ENCODE data around the gene CADM1. TPM values are rescaled to one million over a fixed set of nuclear protein-coding genes. Genes with fewer than 3 reads are reported as not detected.
"Not testable (repeated sequence)": the region's sequence is repeated elsewhere in the genome, so short reads cannot be mapped to it uniquely, and the experiment has no call there.

Gene CADM1
- total RNA-seq, 1 donor from 2014 or later = 32.0 TPM

DNA sequence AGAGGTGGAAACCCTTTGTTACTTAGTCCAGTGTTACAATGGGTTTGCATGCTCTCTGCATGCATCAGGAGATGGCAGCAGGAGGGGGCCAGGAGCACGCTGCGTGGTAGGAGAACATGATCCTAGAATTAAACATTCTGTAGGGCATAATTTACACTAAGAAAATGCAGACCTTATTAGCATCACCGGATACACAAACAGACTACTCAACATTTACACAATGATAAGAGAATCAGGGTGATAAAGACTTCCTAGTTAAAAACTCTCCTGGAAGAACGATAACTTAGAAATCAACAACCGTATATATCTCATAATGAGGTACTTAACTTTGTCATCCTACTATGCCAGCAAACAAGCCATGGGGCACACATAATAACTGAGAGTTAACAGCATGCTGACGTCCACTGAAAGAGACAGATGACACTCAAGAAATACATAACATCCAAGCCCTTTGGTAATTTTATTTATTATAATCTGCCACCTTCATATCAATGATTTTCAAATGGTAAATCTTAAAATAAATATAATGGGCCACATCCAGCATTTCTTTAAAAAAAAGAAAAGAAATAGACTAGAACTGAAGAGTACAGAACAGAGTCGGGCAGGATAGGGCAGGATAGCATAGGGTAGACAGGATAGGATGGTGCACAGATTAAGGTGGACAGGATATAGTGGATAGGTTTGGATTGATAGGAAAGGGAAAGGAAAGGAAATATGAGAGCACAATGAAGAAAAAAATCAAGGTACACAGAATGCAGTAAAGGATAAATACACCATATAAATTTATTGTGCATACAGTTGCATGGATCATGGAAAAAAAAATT is 27.5 kb downstream of the CADM1 start:
- DNase-seq = no peak

- no peak for DNase-seq
These were observed 28.7 kb downstream of the CADM1 start for GRCh38 chr11:115475564-115475963.

DNA sequence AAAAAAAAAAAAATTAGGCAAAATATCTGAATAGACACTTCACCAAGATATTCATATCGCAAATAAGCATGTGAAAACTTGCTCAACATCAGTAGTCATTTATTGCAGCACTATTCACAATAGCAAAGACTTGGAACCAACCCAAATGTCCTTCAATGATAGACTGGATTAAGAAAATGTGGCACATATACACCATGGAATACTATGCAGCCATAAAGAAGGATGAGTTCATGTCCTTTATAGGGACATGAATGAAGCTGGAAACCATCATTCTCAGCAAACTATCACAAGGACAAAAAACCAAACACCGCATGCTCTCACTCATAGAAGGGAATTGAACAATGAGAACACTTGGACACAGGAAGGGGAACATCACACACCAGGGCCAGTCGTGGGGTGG is 29.9 kb downstream of the CADM1 start:
- DNase-seq = not testable (repeated sequence)

GRCh38 chr11:115473167-115473566 is 31.0 kb downstream of the CADM1 start:
- DNase-seq = no peak

GRCh38 chr11:115471367-115471766 is 32.8 kb downstream of the CADM1 start:
- DNase-seq = no peak

DNA sequence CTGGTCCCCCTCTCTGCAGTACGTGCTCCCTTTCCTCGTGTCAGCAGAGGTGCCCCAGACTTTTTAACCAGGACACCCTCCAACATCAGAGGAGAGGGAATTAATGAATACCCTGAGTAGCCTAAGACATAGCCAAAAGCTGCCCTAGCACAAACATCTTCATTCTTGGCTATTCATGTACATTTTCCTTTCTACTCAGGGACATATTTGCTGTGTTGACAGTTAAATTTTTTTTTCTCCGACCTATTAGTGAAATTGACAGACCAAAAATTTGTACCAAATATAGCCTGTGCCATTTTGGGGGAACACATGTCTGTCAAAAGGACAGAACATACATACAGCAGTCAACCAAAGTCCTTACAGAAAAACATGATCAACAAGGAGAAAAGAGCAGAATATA is 33.3 kb downstream of the CADM1 start:
- DNase-seq = no peak

- DNase-seq = no peak
These were observed 34.9 kb downstream of the CADM1 start for GRCh38 chr11:115469361-115469760.

DNA sequence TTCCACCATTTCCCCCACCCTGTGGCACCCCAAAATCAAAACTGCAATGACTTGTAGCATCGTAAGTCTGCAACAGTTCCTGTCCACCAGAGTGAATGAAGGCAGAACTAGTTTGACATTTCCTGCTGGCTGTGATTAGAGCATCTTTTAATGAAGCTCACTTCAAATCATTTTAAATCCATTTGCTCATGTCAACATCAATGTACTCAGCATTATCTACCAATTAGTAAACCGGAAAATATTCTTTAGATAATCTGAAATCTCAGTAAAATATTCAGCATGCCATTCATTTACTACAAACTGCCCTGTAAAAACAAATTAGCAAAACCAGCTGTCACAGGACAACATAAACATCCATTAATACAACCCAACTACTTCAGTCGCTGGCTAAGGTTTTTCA is 38.1 kb downstream of the CADM1 start:
- DNase-seq = no peak

DNA sequence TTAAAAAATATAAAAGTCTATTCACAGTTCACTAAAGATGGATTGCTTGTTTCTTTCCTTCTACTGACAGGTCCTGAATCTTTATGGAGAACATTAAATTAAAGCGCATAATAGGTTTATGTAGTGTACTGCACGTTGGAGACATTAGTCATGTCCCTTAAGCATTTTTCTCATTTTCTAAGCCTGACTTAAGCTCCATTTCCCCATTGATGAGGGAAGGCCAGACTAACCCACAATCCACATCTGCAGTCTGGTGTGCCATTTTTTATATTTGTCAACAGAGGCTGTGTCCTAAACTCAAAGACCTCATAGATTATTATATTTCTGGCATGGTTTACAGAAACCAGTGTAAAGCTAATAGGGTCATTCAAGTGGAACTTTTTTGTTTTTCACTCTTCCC is 39.9 kb downstream of the CADM1 start:
- no peak for DNase-seq

DNA sequence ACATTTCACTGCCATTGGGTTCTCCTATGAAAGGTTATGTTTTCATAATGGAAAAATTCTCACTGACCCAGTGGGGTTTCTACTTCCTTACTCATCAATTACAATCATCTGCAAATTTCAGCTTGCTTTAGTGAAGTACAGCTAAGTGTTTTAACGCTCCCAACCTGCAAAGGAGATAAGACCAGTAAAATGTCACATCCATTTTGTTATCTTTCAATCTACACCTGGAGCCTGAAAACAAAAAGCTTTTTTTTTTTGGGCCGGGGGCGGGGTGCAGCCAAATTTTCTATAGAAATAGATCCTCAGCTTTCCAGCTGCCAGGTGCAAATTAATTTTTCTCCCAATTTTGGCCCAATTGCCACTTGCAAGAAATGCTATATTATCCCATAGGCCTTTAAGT is 40.6 kb downstream of the CADM1 start:
- no peak for DNase-seq

- no peak for DNase-seq
These were observed 41.5 kb downstream of the CADM1 start for GRCh38 chr11:115462757-115463156.

DNA sequence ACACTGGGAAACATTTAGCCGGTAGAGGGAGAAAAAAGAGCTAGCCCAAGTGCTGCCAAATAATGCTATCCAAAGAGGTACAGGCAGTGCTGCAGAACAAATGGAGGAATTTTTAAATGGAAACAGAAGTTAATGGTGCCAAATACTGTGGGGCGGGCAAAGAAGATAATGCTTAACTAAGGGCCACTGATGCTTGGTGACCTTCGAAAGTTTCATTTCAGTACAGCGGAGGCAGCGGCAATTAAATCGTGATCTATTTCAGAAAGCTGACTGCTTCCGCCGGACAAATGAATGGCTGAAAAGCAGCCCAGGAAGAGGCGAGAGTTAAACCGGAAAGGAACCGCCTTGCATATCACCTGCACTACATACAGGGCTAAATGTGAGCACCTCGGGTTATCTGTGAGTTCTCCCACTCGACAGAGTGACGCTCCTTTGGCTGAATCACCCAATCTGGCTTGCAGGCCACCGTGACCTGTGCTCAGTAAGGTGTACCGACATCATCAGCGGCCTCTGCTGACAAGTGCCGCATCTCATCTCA is 42.1 kb downstream of the CADM1 start:
- DNase-seq = no peak

- no peak for DNase-seq
These were observed 43.7 kb downstream of the CADM1 start for GRCh38 chr11:115460512-115460911.

- DNase-seq = no peak
These were observed 44.7 kb downstream of the CADM1 start for GRCh38 chr11:115459563-115459962.

GRCh38 chr11:115458877-115459276 is 45.3 kb downstream of the CADM1 start:
- DNase-seq = no peak

DNA sequence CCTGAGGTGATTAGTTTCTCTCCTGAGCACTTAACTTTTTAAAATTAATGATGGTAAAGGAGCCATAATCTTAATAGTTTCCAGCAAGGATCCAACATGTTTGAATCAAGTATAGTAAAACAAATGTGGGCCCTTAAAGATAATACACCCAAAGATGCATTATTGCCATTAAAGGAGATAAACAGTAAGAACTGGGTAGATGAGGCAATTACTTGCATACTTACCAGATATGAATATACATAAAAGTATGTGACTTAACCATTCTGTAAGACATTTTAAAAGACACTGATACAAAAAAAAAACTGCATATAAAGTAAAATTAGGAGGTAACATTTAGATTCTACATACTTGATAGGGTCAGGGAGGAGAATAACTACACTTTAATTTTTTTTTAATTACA is 48.2 kb downstream of the CADM1 start:
- DNase-seq = no peak

DNA sequence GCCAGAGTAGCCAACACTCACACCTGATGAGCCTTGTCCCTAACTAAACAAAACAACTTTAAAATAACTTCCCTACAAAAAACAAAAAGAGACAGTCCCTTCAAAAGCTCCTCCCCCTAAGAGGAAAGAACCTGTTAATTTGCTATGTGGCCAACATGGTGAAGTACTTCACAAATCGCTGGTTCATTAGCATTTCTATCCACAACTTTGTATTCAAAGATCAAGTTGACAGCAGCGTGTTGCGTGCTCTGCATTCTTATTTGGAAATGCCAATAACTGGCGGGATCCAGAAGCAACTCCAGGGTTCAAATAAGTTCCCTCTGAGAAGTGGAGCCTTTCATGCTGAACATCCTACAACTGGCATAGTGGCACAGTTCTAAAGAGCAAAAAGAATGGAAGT is 48.6 kb downstream of the CADM1 start:
- DNase-seq = no peak

GRCh38 chr11:115454525-115454924 is 49.7 kb downstream of the CADM1 start:
- DNase-seq = no peak

DNA sequence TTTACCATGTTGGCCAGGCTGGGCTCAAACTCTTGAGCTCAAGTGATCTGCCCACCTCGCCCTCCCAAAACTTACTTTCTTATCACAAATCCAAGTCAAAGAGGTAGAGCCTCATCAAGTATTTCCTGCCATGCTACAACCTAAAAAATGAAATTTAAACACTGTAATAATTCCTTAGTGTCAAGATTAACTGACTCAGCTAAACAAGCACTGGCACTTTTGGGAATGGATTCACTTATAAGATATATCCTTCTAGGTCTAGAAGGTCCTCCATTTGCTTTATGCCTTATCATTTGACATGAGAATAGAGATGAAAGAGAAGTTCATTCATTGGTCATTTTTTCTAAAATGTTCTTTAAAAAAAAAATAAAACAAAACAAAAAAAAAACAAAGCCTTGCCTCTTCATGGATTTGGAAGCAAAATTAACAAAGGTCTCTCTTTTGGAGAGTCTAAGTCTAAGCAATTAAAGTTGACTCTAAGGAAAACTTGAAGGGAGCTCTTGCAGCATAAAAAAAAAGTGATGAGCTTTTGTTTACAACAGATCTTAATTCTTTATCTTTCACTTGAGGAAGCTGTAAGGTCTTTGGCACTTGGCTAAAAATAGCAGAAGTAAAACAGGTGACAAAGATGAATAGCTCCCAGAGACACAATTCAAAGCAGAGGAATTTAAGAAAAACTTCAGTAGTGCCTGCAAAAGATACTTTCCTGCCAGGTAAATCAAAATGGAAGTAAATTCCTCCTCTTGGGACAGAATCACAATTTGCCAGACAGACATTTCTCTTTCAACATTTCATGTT is 50.3 kb downstream of the CADM1 start:
- DNase-seq = no peak

- no peak for DNase-seq
These were observed 52.0 kb downstream of the CADM1 start for GRCh38 chr11:115452241-115452640.

DNA sequence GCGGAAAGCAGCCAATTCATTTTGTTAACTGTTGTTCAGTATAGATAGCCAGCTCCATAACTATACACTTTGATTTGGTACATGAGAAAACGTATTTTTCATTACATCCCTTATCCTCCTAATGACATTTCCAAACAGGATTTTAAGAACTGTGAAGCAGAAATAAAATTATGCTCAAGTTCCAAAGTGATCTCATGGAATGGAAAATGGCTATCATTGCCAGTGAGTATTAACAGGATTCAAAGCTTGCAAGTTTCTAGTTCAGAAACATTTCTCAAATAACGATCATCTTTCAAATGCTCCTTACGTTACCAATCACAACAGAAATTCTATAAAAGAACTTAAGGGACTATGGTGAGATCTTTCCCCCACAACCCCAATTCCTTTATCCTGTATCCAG is 53.7 kb downstream of the CADM1 start:
- peak; percentile 39 for DNase-seq

DNA sequence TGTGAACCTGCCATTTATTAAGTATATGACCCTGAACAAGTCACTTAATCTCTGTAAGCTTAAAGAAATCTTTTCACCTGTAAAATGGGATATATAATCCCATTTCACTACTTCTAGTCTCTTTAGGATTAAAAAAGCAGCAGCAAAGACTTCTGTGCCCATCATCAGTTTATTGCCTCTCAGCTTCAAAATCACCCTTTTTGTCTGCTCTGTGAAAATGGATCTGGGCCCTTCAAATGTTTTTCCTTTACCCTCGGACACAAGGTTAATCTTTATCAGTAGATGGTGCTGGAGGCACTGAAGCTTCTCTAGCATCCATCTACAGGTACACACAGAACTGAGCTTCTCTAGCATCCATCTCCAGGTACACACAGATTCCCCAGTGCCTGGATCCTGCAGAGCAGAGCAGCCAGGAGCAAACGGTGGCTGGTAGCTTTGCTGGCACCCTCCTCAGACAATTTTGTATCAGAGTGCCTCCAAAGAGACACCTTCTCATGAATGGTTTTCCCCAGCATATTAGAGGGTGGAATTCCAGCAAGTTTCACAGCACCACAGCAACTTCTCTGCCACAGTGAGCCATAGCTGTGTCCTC is 56.8 kb downstream of the CADM1 start:
- DNase-seq = no peak

GRCh38 chr11:115446214-115446613 is 58.0 kb downstream of the CADM1 start:
- no peak for DNase-seq

Data from skin of body (tissue), 2 donors.